Astrocyte (in vitro differentiated cells and primary cell): ENCODE measurements around the gene UGT1A9.

ENCODE experiments used
- CTCF ChIP-seq: IDR thresholded peaks from 2 replicates; pipeline ENCODE4 v1.5.1; 2011; ENCODE audit warnings: low read depth, mild to moderate bottlenecking, inconsistent platforms, low read length, moderate library complexity; ENCODE audit not compliant: insufficient read depth
- EZH2 ChIP-seq: IDR thresholded peaks from 2 replicates; pipeline ENCODE4 v1.6.1; 2012; ENCODE audit warnings: mild to moderate bottlenecking, low read length, inconsistent platforms; ENCODE audit not compliant: insufficient read depth

DNA sequence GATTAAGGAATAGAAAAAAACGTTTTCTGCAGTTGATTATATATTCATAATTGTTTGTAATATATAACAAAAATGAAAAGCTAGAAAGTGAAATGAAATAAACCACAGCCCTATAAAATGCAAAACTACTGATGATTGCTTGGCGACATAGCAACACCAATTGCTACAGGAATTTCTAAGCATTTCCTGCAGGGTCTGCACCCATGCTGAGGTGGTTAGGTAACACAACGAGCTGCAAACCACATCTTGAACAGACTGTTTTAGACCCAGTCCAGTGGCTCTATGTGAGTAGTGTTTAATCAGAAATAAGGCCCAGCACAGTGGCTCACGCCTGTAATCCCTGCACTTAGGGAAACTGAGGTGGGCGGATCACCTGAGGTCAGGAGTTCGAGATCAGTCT is 17.2 kb upstream of the UGT1A9 start:
- TF ChIP-seq CTCF (no peak), EZH2 (no peak)
